Gastroesophageal sphincter (tissue), 3 donors: ENCODE measurements around the gene LIPT1.

ENCODE experiments used
- CTCF ChIP-seq, 4 experiments: fragments of 200-600 bp in 2 of 4; fragments of 450-650 bp in 2 of 4; sonication (generic) in 1 of 4; IDR thresholded peaks; one replicate each; pipeline ENCODE4 v1.5.1; 2017 to 2019; ENCODE audit warnings: antibody characterized with exemption in 4 of 4, mild to moderate bottlenecking in 2 of 4, moderate library complexity in 2 of 4
- EP300 ChIP-seq: sonication (generic); formaldehyde crosslinking; IDR thresholded peaks from one replicate; pipeline ENCODE4 v1.6.1; 2017; ENCODE audit warnings: antibody characterized with exemption, mild to moderate bottlenecking
- POLR2A ChIP-seq, 2 donors: fragments of 450-650 bp; IDR thresholded peaks; one replicate each; pipeline ENCODE4 v1.6.1; 2017; ENCODE audit warnings: antibody characterized with exemption in 2 of 2, mild to moderate bottlenecking in 2 of 2, moderate library complexity in 1 of 2

- TF ChIP-seq POLR2A (IDR thresholded peaks at IDR 0.05) (no peak), CTCF (IDR thresholded peaks at IDR 0.05) (no peak), EP300 (no peak)
These were observed 45.5 kb downstream of the LIPT1 start for GRCh38 chr2:99200076-99200800.
